ENCODE results near the gene GPR152. TPM values are rescaled to one million over a fixed set of nuclear protein-coding genes. Genes with fewer than 3 reads are reported as not detected.

The GPR152 gene
- total RNA-seq, 4 donors from 2014 or later: not detected

- H3K4me1 ChIP-seq: peaks cover 0 to 55% (median 19%) of the 10 kb centered on the region in 3 donors
- peaks cover 0 to 4% of the 10 kb centered on the region in 2 donors for H3K36me3 ChIP-seq
- 0% methylated on average over 5 of the region's 56 CpGs; no CpG with 5 or more reads in 1 of the 2 donors for WGBS, 2 donors (ENCODE audit: low coverage in 1 of 2)
- no peaks in the 10 kb centered on the region for H3K27me3 ChIP-seq
- peak overlapping the region; percentile 68 to 95 (median 91) for H3K27ac ChIP-seq
- H3K9me3 ChIP-seq: no peaks in the 10 kb centered on the region
- peak overlapping the region; percentile 44 to 61 for H3K4me3 ChIP-seq
- ATAC-seq: peak; percentile 63
- TF ChIP-seq, protein P1, sequence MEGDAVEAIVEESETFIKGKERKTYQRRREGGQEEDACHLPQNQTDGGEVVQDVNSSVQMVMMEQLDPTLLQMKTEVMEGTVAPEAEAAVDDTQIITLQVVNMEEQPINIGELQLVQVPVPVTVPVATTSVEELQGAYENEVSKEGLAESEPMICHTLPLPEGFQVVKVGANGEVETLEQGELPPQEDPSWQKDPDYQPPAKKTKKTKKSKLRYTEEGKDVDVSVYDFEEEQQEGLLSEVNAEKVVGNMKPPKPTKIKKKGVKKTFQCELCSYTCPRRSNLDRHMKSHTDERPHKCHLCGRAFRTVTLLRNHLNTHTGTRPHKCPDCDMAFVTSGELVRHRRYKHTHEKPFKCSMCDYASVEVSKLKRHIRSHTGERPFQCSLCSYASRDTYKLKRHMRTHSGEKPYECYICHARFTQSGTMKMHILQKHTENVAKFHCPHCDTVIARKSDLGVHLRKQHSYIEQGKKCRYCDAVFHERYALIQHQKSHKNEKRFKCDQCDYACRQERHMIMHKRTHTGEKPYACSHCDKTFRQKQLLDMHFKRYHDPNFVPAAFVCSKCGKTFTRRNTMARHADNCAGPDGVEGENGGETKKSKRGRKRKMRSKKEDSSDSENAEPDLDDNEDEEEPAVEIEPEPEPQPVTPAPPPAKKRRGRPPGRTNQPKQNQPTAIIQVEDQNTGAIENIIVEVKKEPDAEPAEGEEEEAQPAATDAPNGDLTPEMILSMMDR (IDR thresholded peaks at IDR 0.05): peak in 1 of 4 experiments; percentile 13
- TF ChIP-seq POLR2A (IDR thresholded peaks at IDR 0.05): no peak
Measured at GRCh38 chr11:67464411-67465188, 12.1 kb upstream of the GPR152 start.

GRCh38 chr11:67463680-67464410 is 11.3 kb upstream of the GPR152 start:
- TF ChIP-seq, protein P1 (IDR thresholded peaks at IDR 0.05): no peak
- no peak for TF ChIP-seq EP300 (IDR thresholded peaks at IDR 0.05)
- peak; percentile 32 for TF ChIP-seq POLR2AphosphoS5 (IDR thresholded peaks at IDR 0.05)
- Histone ChIP-seq H3K4me1 (peaks cover 0 to 52% (median 19%) of the 10 kb centered on the region in 3 donors), H3K27me3 (no peaks in the 10 kb centered on the region), H3K36me3 (peaks cover 0 to 4% of the 10 kb centered on the region in 2 donors), H3K4me3 (peak overlapping the region; percentile 44 to 61), H3K27ac (peak overlapping the region; percentile 34 to 95 (median 91)), H3K9me3 (no peaks in the 10 kb centered on the region)
- peak; percentile 56 for ATAC-seq
- 85% methylated on average over 6 of the region's 20 CpGs; no CpG with 5 or more reads in 1 of the 2 donors for WGBS, 2 donors (ENCODE audit: low coverage in 1 of 2)

DNA sequence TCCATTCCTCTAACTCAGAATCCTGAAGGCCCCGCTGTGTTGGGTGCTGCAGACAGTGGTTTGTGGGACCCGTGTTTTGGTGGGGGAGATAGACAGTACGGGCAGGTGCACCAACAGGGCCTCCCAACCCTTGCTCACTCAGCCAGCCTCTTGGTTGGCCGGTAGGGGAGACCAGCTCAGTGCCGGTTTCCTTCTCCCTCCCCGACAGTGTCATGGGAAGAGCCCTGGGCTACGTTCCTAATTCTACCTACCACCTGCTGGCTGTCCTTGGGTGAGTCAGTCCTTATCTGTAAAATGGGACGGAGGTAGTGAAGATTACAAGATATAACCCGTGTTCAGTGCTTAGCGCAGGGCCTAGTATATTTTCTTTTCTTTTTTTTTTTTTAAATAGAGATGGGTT is 10.7 kb upstream of the GPR152 start:
- Histone ChIP-seq H3K9me3 (no peaks in the 10 kb centered on the region), H3K27ac (peak overlapping the region in 2 of 4 donors; percentile 90 to 92), H3K27me3 (no peaks in the 10 kb centered on the region), H3K4me1 (peaks cover 0 to 46% (median 16%) of the 10 kb centered on the region in 3 donors), H3K4me3 (no peak overlapping the region), H3K36me3 (peaks cover 0 to 4% of the 10 kb centered on the region in 2 donors)
- 83 to 97% methylated on average over 4 to 5 of the region's 10 CpGs for WGBS, 2 donors (ENCODE audit: low coverage in 1 of 2)
- TF ChIP-seq, protein P1 (IDR thresholded peaks at IDR 0.05): no peak
- no peak for TF ChIP-seq EP300 (IDR thresholded peaks at IDR 0.05)
- no peak for TF ChIP-seq POLR2A (IDR thresholded peaks at IDR 0.05)
- TF ChIP-seq POLR2AphosphoS5 (IDR thresholded peaks at IDR 0.05): no peak
- ATAC-seq: no peak

DNA sequence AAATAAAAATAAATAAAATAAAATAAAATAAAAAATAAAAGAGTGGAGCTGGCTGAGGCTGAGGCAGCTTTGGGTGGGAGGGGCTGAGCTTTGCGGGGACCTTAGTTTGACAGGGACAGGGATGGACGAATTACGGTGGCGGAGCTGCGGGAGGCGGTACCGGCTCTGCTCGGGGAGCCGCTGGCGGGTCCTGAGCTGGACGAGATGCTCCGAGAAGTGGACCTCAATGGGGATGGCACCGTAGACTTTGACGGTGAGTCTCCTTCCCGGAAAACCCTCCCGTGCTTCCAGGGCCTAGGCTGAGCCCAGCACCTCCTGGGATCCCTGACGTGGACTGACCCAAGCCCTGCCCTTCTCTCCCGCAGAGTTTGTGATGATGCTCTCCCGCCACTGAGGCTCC is 5.7 kb upstream of the GPR152 start:
- TF ChIP-seq POLR2A (IDR thresholded peaks at IDR 0.05) (no peak), EP300 (IDR thresholded peaks at IDR 0.05) (no peak), POLR2AphosphoS5 (IDR thresholded peaks at IDR 0.05) (no peak)
- TF ChIP-seq, protein P1 (IDR thresholded peaks at IDR 0.05): no peak
- Histone ChIP-seq H3K9me3 (no peaks in the 10 kb centered on the region), H3K4me1 (no peaks in the 10 kb centered on the region), H3K4me3 (no peak overlapping the region), H3K27me3 (no peaks in the 10 kb centered on the region), H3K27ac (no peak overlapping the region), H3K36me3 (no peaks in the 10 kb centered on the region)
- 75 to 84% methylated on average over 8 to 16 of the region's 19 CpGs for WGBS, 2 donors (ENCODE audit: low coverage in 1 of 2)
- ATAC-seq: no peak

Data from gastroesophageal sphincter (tissue), 4 donors.